Cardiac septum (tissue), 1 donor: Measurements from ENCODE around the gene NT5C2. TPM values are rescaled to one million over a fixed set of nuclear protein-coding genes. Genes with fewer than 3 reads are reported as not detected.
"Not testable (repeated sequence)": the region's sequence is repeated elsewhere in the genome, so short reads cannot be mapped to it uniquely, and the experiment has no call there.

ENCODE experiments used
- DNase-seq: peaks from one replicate; pipeline ENCODE4 v3.0.0-alpha.2; 2020; ENCODE audit warnings: low spot score
- intact Hi-C: fragments of 100-400 bp; cut with DNase I; formaldehyde crosslinking; loops from one replicate; pipeline ENCODE4 v1.14.0; 2022
- long read RNA-seq: library from polyadenylated mRNA; unstranded; transcript quantifications from one replicate; pipeline ENCODE4 v2.0.0, GENCODE V29; 2021
- total RNA-seq: library from RNA; stranded (reverse); fragmentation: NEBNext Ultra II Directional; extraction: Animal tissue kit (Norgen Biotek cat#: 25700); gene quantifications from one replicate; pipeline ENCODE4 v1.2.1, GENCODE V29; 2021
- donor health status: DM: no; HTN: no; CAD: no.

Gene NT5C2
- total RNA-seq, result 94.0 TPM
- long read RNA-seq, transcript NT5C2-201 (18 exons, 3,435 nt), result major isoform, 7 of 67 reads
- long read RNA-seq, partial matches to known transcripts, result 3 of 67 reads
- long read RNA-seq, other reads (novel, unspliced or antisense), result 56 of 67 reads

DNA sequence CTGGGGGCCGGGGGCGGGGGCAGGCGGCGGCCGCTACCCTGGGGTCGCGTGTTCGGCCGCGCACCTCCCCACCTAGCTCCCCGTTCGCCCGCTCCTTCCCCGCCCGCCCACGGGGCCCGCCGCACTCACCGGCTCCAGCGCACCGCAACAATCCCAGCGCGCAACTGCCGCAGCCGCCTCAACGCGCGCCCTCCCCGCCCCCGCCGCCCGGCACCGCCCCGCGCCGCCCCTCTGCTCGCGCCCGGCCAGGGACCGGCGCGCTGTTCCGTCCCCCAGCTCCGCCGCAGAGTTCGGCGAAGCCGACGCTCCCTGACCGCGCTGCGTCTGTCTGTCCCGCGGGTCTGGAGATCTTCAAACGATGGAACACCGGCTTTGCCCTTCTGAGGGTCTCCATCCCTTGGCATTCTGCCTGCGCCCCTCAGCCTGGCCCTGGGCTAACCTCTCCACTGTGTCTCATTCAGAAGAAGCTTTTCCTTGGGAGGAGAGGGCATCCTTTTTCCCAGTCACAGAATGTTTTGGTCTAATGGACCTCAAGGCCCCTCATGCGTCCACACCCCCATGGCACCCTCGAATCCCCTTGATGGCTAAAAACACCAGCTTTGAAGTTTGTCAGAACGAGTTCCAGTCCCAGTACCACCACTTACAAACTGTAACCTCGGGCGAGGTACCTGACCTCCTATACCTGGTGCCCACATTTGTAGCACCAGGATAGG, at the start of gene NT5C2:
TSS of gene NT5C2 (minus strand) at position 166 of the 713 bp plus-strand sequence. CDS start 18,314 bp downstream, outside the sequence.
- intact Hi-C loops, result loop anchor here (5.0 kb wide), 2 partner anchors 34 to 41 kb away; no protein-coding TSS in a partner anchor
- peak; percentile 92 for DNase-seq

DNA sequence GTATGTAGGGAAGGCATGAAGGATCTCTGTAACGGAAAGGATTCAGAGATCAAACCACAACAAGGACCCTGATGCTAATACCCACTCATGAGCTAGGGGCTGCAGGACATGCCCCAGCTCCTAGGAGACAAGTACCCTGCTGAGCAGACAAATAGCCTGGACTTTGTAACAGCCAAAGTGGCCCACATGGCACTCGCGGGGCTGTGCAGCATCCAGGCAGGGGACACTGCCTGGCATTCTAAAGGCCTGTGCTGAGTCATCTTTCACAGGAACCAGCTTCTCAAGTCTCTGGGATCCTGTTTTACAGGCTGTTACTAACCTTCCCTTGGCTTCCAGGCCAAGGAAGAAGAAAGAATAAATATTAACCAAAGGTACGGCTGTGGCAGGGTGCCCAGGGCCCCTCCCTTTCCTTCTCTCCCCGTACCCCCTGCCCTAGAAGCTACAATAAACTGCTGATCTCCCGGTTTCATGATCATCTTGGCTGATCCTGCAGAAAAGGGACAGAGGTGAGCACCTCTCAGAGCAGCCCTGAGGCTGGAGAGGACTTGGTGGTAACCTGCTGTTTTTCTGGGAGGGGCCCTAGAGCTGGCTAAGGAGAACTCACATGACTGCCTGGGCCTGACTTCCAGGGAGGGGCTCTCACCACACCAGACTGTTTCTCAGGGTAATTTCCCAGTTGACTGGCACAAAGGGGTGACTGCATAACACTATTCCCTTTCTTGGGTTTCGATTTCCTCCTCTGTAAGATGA, 48.4 kb upstream of the NT5C2 start:
- DNase-seq, result no peak
- intact Hi-C loops, result loop anchor here (5.0 to 10.0 kb wide), 3 partner anchors 159 to 507 kb away; no protein-coding TSS in a partner anchor

DNA sequence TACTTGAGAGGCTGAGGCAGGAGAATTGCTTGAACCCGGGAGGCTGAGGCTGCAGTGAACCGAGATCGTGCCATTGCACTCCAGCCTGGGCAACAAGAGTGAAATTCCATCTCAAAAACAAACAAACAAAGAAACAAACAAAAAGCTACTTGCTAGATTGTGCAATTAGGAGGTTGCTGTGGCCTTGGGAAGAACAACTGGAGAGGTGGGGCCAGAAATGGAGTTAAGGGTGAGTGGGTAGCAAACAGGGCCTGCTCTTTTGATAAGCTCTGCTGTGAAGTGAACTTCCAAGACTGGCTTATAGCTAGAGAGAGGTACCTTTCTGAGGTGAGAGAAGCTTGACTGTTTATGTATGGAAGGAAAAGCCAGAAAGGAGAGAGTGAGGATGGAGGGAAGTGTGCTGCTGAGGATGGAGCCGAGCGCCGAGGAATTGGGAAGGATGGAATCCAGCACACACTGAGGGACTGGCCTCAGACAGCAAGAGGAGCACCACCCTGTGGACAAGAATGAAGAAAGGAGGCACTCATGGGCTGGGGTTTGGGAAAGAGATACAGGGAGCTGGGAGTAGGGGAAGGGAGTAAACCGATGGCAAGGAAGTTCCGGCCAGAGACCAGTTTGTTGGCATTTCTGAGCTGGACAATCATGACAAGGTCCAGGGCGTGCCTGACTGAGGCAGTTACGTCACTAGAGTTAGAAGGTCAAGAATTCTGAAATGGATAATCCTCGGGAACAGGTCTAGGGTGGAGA, 45.6 kb upstream of the NT5C2 start:
- DNase-seq, result no peak
- intact Hi-C loops, result no loop called here

DNA sequence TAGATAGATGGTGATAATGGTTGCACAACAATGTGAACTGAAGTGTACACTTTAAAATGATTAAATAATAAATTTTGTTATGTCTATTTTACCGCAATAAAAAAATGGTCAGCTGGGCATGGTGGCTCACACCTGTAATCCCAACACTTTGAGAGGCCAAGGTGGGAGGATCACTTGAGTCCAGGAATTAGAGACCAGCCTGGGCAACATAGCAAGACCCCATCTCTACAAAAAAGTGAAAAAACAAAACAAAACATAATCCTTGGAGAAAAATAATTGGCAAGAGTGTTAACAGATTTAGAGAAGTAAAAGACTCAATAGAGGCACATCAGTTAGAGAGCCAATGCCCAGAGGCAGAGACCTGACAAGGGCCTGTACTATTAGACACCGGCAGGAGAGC, 42.7 kb upstream of the NT5C2 start:
- intact Hi-C loops, result no loop called here
- no peak for DNase-seq

DNA sequence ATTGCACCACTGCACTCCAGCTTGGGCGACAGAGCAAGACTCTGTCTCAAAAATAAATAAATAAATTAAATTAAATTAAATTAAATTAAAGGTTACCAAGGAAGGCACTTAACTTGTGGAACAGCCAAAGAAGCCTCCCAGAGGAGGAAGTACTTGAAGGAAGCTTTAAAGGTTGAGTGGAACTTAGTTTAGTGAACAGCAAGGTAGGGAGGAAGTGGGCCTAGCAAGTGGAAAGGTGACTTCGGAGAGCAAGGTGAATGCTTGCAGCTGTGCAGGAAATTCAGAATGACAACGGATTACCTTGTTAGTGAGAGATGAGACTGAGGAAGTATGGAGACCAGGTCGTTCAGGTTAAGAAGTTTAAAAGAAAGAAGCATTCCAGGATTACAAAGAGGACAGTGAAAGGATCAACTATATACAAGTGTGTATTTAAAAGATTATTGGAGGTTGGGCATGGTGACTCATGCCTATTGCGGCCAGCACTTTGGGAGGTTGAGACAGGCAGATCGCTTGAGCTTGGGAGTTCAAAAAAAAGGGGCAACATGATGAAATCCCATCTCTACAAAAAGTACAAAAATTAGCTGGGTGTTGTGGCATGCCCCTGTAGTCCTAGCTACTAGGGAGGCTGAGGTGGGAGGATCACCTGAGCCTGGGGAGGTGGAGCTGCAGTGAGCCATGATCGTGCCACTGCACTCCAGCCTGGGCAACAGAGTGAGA, 39.9 kb upstream of the NT5C2 start:
- intact Hi-C loops, result no loop called here
- DNase-seq, result no peak

DNA sequence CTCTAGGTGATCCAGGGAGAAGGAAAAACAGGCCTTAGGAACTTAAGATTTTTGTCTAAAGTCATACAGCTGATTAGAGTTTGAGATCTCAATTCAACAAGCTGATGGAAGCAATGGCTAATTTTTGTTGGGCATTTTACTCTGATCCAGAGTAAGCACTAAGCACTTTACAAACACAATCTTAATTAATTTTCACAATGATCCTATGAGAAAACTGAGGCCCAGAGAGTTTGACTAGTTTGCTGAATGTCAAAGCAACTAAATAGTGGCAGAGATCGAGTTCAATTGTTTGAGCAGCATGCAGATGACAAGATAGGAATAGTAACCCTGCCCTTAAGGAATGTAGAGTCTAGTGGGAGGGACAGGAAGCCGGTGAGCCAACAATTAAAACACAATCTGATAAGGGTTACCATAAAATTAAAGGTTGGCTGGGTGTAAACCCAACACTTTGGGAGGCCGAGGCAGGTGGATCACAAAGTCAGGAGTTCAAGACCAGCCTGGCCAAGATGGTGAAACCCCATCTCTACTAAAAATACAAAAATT, 39.1 kb upstream of the NT5C2 start:
- no peak for DNase-seq
- intact Hi-C loops, result no loop called here

DNA sequence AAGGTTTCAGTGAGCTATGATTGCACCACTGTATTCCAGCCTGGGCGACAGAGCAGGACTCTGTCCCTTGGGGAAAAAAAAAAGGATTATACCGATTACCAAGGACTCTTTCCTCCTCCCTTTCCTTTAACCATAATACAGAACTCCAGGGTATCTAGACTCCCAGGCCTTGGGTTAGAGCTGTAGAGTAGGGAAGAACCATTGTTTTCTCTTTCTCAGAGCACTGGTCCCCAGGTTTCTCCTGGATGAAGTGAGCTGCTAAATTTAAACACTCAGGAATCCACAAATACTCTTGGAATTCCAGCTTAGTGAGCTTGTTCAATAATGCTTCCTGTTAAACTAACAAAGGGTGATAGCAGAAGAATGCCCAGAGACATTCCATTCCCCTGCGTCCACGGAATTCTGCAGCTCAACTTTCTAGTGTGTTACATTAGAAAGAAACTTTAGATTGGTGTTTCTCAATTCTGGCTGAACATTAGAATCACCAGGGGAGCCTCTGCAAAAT, 38.0 kb upstream of the NT5C2 start:
- intact Hi-C loops, result no loop called here
- DNase-seq, result no peak

DNA sequence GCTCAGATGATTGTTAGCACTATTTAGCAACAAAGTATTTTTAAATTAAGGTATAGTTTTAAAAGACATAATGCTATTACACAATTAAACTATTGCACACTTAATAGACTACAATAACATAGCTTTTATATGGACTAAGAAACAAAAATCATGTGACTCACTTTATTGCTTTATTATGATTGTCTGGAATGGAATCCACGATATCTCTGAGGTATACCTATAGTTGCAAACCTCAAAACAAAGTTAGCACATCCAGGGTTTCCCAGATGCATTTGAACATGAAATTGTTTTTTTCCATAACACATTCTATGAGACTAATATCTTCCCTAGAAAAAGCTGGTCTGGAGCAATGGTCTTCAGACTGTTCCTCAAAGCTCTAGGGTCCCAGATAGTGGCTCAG, 34.3 kb upstream of the NT5C2 start:
- no peak for DNase-seq
- intact Hi-C loops, result loop anchor here (5.0 kb wide), 1 partner anchor 35 kb away; the partner anchor contains the start of gene NT5C2

DNA sequence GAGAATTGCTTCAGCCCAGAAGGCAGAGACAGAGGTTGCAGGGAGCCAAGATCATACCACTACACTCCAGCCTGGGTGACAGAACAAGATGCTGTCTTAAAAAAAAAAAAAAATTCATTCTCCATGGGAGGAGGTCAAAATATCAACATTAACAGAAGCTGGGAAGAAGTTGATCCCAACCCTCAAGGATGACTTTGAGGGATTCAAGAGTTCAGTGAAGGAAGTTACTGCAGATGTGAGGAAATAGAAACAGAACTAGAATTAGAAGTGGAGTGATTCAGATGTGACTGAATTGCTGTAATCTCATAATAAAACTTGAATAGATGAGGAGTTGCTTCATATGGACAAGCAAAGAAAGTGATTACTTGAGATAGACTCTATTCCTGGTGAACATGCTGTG, 32.9 kb upstream of the NT5C2 start:
- DNase-seq, result no peak
- intact Hi-C loops, result loop anchor here (5.0 kb wide), 1 partner anchor 34 kb away; the partner anchor contains the start of gene NT5C2

DNA sequence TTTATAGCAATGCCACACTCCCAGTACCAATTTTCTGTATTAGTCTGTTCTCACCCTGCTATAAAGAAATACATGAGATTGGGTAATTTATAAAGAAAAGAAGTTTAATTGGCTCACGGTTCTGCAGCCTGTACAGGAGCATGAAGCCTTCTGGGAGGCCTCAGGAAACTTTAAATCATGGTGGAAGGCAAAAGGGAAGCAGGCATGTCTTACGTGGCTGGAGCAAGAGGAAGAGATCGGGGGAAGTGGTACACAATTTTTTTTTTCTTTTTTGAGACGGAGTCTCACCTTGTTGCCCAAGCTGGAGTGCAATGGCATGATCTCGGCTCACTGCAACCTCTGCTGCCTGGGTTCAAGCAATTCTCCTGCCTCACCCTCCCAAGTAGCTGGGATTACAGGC, 31.6 kb upstream of the NT5C2 start:
- intact Hi-C loops, result loop anchor here (5.0 kb wide), 1 partner anchor 32 kb away; the partner anchor contains the start of gene NT5C2
- DNase-seq, result not testable (repeated sequence)

DNA sequence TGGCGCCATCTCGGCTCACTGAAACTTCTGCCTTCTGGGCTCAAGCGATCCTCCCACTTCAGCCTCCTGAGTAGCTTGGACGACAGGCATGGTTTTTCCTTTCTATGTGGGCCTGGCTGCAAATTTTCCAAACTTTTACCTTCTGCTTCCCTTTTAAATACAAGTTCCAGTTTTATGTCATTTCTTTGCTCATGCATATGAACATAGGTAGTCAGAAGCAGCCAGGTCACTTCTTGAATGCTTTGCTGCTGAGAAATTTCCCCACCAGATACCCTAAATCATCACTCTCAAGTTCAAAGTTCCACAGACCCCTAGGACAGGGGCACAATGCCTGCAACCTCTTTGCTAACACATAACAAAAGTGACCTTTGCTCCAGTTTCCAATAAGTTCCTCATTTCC, 31.1 kb upstream of the NT5C2 start:
- DNase-seq, result no peak
- intact Hi-C loops, result no loop called here

DNA sequence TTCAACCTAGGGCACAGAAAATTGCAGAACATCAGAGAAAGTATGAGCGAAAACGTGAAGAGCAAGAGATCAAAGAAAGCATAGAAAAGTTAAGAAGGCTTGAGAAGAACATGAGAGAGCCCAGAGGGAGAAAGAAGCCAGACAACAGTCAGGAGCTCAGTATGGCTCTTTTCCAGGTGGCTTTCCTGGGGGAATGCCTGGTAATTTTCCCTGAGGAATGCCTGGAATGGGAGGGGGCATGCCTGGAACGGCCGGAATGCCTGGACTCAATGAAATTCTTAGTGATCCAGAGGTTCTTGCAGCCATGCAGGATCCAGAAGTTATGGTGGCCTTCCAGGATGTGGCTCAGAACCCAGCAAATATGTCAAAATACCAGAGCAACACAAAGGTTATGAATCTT, 23.3 kb upstream of the NT5C2 start:
- intact Hi-C loops, result not testable (repeated sequence)

DNA sequence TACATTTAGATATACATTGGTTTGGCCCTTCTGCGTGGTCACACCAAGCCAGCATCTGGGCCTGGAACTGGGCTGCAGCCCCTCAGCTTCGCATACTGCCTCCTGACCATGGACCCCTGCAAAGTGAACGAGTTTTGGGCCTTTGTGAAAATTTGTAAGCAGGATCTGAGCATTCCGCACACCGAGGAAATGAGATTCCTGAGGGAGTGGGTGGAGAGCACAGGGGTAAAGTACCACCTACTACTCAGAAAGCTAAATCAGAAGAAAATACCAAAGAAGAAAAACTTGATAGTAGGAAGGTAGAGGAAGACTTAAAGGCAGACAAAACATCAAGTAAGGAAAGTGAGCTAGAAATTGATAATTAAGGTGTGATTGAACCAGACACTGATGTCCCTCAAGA, 22.5 kb upstream of the NT5C2 start:
- DNase-seq, result no peak
- intact Hi-C loops, result no loop called here

More for the DNA sequence above, 23.3 kb upstream of the NT5C2 start:
- not testable (repeated sequence) for DNase-seq

DNA sequence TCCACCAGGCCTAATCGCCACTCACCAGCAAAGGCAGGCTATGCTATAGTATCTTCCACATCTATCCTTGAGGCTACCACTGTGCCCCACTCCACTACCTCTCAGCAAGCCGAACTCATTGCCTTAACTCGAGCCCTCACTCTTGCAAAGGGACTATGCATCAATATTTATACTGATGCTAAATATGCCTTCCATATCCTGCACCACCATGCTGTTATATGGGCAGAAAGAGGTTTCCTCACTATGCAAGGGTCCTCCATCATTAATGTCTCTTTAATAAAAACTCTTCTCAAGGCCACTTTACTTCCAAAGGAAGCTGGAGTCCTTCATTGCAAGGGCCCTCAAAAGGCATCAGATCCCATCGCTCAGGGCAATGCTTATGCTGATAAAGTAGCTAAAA, 17.2 kb upstream of the NT5C2 start:
- DNase-seq, intact Hi-C loops: not testable (repeated sequence)

DNA sequence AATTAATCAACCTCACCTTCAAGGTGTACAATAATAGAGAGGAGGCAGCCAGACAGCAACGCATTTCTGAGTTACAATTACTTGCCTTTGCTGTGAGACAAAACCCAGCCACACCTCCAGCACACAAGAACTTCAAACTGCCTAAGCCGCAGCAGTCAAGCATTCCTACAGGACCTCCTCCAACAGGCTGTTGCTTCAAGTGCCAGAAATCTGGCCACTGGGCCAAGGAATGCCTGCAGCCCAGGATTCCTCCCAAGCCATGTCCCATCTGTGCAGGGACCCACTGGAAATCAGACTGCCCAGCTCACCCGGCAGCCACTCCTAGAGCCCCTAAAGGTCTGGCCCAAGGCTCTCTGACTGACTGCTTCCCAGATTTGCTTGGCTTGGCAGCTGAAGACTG, 14.6 kb upstream of the NT5C2 start:
- DNase-seq, intact Hi-C loops: not testable (repeated sequence)

DNA sequence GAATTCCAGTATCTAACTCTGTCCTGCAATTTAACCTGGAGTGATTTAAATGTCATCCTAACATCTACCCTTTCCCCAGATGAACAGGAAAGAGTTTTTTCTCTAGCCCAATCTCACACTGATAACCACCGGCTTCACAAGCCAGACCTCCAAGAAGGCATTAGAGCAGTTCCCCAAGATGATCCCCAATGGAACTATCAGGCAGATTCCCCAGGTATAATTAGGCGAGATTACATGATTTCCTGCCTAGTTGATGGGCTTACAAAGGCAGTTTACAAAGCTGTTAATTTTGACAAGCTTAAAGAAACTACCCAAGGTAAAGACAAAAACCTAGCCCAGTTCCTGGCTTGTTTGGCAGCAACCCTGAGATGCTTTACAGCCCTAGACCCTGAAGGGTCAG, 14.1 kb upstream of the NT5C2 start:
- DNase-seq, result no peak
- intact Hi-C loops, result no loop called here

DNA sequence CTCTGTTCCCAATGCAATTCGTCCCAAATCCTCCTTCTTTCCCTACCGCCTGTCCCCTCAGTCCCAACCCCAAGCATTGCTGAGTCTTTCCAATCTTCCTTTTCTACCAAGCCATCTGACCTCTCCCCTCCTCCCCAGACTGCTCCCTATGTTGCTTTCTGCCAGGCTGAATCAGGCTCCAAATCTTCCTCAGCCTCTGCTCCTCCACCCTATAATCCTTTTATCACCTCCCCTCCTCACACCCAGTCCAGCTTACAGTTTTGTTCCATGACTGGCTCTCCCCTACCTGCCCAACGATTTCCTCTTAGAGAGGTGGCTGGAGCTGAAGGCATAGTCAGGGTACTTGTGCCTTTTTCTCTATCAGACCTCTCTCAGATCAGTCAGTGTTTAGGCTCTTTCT, 13.6 kb upstream of the NT5C2 start:
- intact Hi-C loops, DNase-seq: not testable (repeated sequence)

DNA sequence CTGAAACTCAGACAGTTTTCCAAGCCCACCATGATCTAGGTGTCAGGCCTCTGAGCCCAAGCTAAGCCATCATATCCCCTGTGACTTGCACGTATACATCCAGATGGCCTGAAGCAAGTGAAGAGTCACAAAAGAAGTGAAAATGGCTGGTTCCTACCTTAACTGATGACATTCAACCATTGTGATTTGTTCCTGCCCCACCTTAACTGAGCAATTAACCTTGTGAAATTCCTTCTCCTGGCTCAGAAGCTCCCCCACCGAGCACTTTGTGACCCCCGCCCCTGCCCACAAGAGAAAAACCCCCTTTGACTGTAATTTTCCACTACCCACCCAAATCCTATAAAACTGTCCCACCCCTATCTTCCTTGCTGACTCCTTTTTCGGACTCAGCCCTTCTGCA, 12.3 kb upstream of the NT5C2 start:
- intact Hi-C loops, DNase-seq: not testable (repeated sequence)
